Measurements from ENCODE around the gene CDC123. TPM values are rescaled to one million over a fixed set of nuclear protein-coding genes. Genes with fewer than 3 reads are reported as not detected.

The CDC123 gene
- polyA plus RNA-seq, 2 of the 4 experiments (the other 2 are of a cell fraction), result 164 to 195 TPM

DNA sequence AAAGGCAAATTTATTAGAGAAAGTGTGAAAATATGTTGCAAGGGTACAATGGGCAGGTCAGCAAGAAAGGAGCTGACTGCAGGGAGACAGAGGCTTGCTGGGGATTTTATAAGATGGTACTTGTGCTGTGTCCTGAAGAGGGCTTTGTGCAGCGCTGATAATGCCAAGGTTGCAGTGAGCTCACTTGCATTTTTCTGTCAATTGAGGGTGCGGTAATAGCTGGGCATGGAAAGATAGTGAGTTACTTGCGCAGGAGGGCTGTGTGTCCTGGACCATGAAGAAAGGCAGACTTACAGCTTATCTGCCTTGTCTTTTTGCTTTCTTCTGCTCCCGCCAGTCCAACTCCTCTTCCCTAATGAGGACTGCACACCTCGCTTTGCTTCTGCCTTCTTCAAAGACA lies 12.5 kb downstream of the CDC123 start:
- no peak for DNase-seq (ENCODE audit: low read depth in 1 of 2, low spot score in 1 of 2)
- H3K4me1 ChIP-seq, result no peaks in the 10 kb centered on the region
- peaks cover 3% of the 10 kb centered on the region; the same call in 1 of the 3 replicates for H3K9me3 ChIP-seq
- ChIA-PET POLR2A (no interaction called here), CTCF (interaction anchor here (1.2 to 1.4 kb wide), 2 partner anchors 13 to 503 kb away, joined by 3 to 5 read pairs; no protein-coding TSS in a partner anchor)
- ATAC-seq, result no peak
- no peak overlapping the region for H3K4me3 ChIP-seq
- WGBS (ENCODE audit: missing lambda C conversion rate), result 93% methylated on average over 5 of the region's 5 CpGs
- TF ChIP-seq ZFP36 (IDR thresholded peaks at IDR 0.05; ENCODE audit: borderline replicate concordance, partially characterized antibody) (no peak), RNF2 (IDR thresholded peaks at IDR 0.05; ENCODE audit: borderline replicate concordance, low read depth) (no peak), CEBPB (IDR thresholded peaks at IDR 0.05) (no peak), PHF8 (IDR thresholded peaks at IDR 0.05; ENCODE audit: borderline replicate concordance, low read depth) (no peak), KDM1A (IDR thresholded peaks at IDR 0.05; ENCODE audit: low read depth) (no peak), HOXB13 (CRISPR knock-in tag; IDR thresholded peaks at IDR 0.05; ENCODE audit: low read depth) (no peak), USF2 (IDR thresholded peaks at IDR 0.05) (no peak), TFCP2L1 (CRISPR knock-in tag; IDR thresholded peaks at IDR 0.05) (no peak), TP53 (CRISPR knock-in tag; IDR thresholded peaks at IDR 0.05) (no peak), GATA3 (IDR thresholded peaks at IDR 0.05; ENCODE audit: borderline replicate concordance) (no peak), POLR2A (IDR thresholded peaks at IDR 0.05; ENCODE audit: low read length) (no peak), RCOR1 (IDR thresholded peaks at IDR 0.05; ENCODE audit: low read depth, low read length) (no peak), JUN (IDR thresholded peaks at IDR 0.05) (no peak), CHD4 (IDR thresholded peaks at IDR 0.05; ENCODE audit: borderline replicate concordance) (no peak), ESRRA (IDR thresholded peaks at IDR 0.05; ENCODE audit: borderline replicate concordance, low read length) (no peak), NPAS2 (CRISPR knock-in tag; IDR thresholded peaks at IDR 0.05; ENCODE audit: borderline replicate concordance) (no peak), FOSB (CRISPR knock-in tag; IDR thresholded peaks at IDR 0.05) (no peak), BHLHE40 (IDR thresholded peaks at IDR 0.05; ENCODE audit: low read depth, low read length) (no peak)
- TF ChIP-seq, protein P1, sequence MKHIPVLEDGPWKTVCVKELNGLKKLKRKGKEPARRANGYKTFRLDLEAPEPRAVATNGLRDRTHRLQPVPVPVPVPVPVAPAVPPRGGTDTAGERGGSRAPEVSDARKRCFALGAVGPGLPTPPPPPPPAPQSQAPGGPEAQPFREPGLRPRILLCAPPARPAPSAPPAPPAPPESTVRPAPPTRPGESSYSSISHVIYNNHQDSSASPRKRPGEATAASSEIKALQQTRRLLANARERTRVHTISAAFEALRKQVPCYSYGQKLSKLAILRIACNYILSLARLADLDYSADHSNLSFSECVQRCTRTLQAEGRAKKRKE (CRISPR knock-in tag; IDR thresholded peaks at IDR 0.05; ENCODE audit: low read depth), result no peak
- TF ChIP-seq, protein P2, sequence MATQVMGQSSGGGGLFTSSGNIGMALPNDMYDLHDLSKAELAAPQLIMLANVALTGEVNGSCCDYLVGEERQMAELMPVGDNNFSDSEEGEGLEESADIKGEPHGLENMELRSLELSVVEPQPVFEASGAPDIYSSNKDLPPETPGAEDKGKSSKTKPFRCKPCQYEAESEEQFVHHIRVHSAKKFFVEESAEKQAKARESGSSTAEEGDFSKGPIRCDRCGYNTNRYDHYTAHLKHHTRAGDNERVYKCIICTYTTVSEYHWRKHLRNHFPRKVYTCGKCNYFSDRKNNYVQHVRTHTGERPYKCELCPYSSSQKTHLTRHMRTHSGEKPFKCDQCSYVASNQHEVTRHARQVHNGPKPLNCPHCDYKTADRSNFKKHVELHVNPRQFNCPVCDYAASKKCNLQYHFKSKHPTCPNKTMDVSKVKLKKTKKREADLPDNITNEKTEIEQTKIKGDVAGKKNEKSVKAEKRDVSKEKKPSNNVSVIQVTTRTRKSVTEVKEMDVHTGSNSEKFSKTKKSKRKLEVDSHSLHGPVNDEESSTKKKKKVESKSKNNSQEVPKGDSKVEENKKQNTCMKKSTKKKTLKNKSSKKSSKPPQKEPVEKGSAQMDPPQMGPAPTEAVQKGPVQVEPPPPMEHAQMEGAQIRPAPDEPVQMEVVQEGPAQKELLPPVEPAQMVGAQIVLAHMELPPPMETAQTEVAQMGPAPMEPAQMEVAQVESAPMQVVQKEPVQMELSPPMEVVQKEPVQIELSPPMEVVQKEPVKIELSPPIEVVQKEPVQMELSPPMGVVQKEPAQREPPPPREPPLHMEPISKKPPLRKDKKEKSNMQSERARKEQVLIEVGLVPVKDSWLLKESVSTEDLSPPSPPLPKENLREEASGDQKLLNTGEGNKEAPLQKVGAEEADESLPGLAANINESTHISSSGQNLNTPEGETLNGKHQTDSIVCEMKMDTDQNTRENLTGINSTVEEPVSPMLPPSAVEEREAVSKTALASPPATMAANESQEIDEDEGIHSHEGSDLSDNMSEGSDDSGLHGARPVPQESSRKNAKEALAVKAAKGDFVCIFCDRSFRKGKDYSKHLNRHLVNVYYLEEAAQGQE (IDR thresholded peaks at IDR 0.05), result no peak
- H3K4me2 ChIP-seq, result no peak overlapping the region
- no peak overlapping the region for H3K27ac ChIP-seq
- no peak for FAIRE-seq

- CTCF ChIA-PET, result interaction anchor here (0.6 to 6.3 kb wide), 7 partner anchors 8 to 862 kb away, joined by 3 to 61 read pairs (median 4); no protein-coding TSS in a partner anchor
- no peak for FAIRE-seq
- H3K4me1 ChIP-seq, result peaks cover 4% of the 10 kb centered on the region; the same call in 2 of the 3 replicates
- POLR2A ChIA-PET, result interaction anchor here (1.5 kb wide), 1 partner anchor 17 kb away, joined by 3 read pairs; the partner anchor contains the start of genes CDC123 and NUDT5
- DNase-seq (ENCODE audit: low read depth in 1 of 2, low spot score in 1 of 2), result no peak
- ATAC-seq, result no peak
- no peak overlapping the region for H3K4me2 ChIP-seq
- no peak overlapping the region for H3K27ac ChIP-seq
- no peak overlapping the region for H3K4me3 ChIP-seq
- TF ChIP-seq KDM1A (IDR thresholded peaks at IDR 0.05; ENCODE audit: low read depth) (no peak), CHD2 (IDR thresholded peaks at IDR 0.05; ENCODE audit: low read length, partially characterized antibody) (no peak), HOXA7 (CRISPR knock-in tag; IDR thresholded peaks at IDR 0.05) (no peak), ZC3H11A (IDR thresholded peaks at IDR 0.05) (no peak)
- TF ChIP-seq, protein P3, sequence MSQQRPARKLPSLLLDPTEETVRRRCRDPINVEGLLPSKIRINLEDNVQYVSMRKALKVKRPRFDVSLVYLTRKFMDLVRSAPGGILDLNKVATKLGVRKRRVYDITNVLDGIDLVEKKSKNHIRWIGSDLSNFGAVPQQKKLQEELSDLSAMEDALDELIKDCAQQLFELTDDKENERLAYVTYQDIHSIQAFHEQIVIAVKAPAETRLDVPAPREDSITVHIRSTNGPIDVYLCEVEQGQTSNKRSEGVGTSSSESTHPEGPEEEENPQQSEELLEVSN (IDR thresholded peaks at IDR 0.05; ENCODE audit: borderline replicate concordance, low read depth), result no peak
- TF ChIP-seq, protein P1 (CRISPR knock-in tag; IDR thresholded peaks at IDR 0.05; ENCODE audit: low read depth), result no peak
- peaks cover 3% of the 10 kb centered on the region; the same call in 1 of the 3 replicates for H3K9me3 ChIP-seq
- 93% methylated on average over 3 of the region's 3 CpGs for WGBS (ENCODE audit: missing lambda C conversion rate)
These were observed 16.5 kb downstream of the CDC123 start for GRCh38 chr10:12212454-12212853.
